HepG2 (cell line): ENCODE data around the gene GAL3ST2. TPM values are rescaled to one million over a fixed set of nuclear protein-coding genes. Genes with fewer than 3 reads are reported as not detected.

Experiments
- AGO2 ChIP-seq: fragments of 200-400 bp; formaldehyde crosslinking; optimal IDR thresholded peaks from 2 replicates; pipeline ENCODE3; 2017; ENCODE audit warnings: mild to moderate bottlenecking, low read depth, low read length, moderate library complexity
- AKAP8 ChIP-seq: sonication (generic); formaldehyde crosslinking; IDR thresholded peaks from 2 replicates; pipeline ENCODE4 v1.5.1; 2020; ENCODE audit warnings: mild to moderate bottlenecking, missing genetic modification reagents
- ERF ChIP-seq: IDR thresholded peaks from 2 replicates; pipeline ENCODE4 v1.6.1; 2018; ENCODE audit warnings: missing biosample characterization, missing genetic modification reagents
- HNRNPLL ChIP-seq: fragments of 200-400 bp; formaldehyde crosslinking; IDR thresholded peaks from 2 replicates; pipeline ENCODE4 v1.6.1; 2017; ENCODE audit warnings: mild to moderate bottlenecking, low read depth, low read length; ENCODE audit not compliant: poor library complexity, severe bottlenecking
- JDP2 ChIP-seq: sonication (generic); formaldehyde crosslinking; IDR thresholded peaks from 2 replicates; pipeline ENCODE4 v1.8.1; 2022; ENCODE audit warnings: missing genetic modification reagents, borderline replicate concordance
- PAWR ChIP-seq: sonication (generic); formaldehyde crosslinking; IDR thresholded peaks from 2 replicates; pipeline ENCODE4 v1.4.0; 2020; ENCODE audit warnings: missing genetic modification reagents, mild to moderate bottlenecking, borderline replicate concordance
- SIX1 ChIP-seq: sonication (generic); formaldehyde crosslinking; IDR thresholded peaks from 2 replicates; pipeline ENCODE4 v1.4.0; 2020; ENCODE audit warnings: missing genetic modification reagents, borderline replicate concordance
- TBX2 ChIP-seq: sonication (generic); formaldehyde crosslinking; IDR thresholded peaks from 2 replicates; pipeline ENCODE4 v1.5.0; 2020; ENCODE audit warnings: missing genetic modification reagents, mild to moderate bottlenecking, borderline replicate concordance
- ZBTB38 ChIP-seq: sonication (generic); formaldehyde crosslinking; IDR thresholded peaks from 2 replicates; pipeline ENCODE4 v1.5.1; 2020; ENCODE audit warnings: mild to moderate bottlenecking, missing genetic modification reagents
- ZBTB8A ChIP-seq: sonication (generic); formaldehyde crosslinking; IDR thresholded peaks from 2 replicates; pipeline ENCODE4 v1.4.0; 2020; ENCODE audit warnings: mild to moderate bottlenecking, low read depth, missing genetic modification reagents, borderline replicate concordance
- ZEB1 ChIP-seq: IDR thresholded peaks from 2 replicates; pipeline ENCODE4 v1.6.1; 2012; ENCODE audit warnings: mild to moderate bottlenecking, low read depth, inconsistent platforms; ENCODE audit not compliant: insufficient replicate concordance
- ZNF431 ChIP-seq: sonication (generic); formaldehyde crosslinking; IDR thresholded peaks from 2 replicates; pipeline ENCODE4 v1.9.0; 2022; ENCODE audit warnings: missing genetic modification reagents, low read depth, mild to moderate bottlenecking, borderline replicate concordance
- ZNF451 ChIP-seq: sonication (generic); formaldehyde crosslinking; IDR thresholded peaks from 2 replicates; pipeline ENCODE4 v1.5.0; 2020; ENCODE audit warnings: mild to moderate bottlenecking, missing genetic modification reagents
- ZNF737 ChIP-seq: sonication (generic); formaldehyde crosslinking; IDR thresholded peaks from 2 replicates; pipeline ENCODE4 v1.5.0; 2020; ENCODE audit warnings: missing genetic modification reagents, mild to moderate bottlenecking, borderline replicate concordance
- ZNF788 ChIP-seq: sonication (generic); formaldehyde crosslinking; IDR thresholded peaks from 2 replicates; pipeline ENCODE4 v1.5.0; 2020; ENCODE audit warnings: mild to moderate bottlenecking, missing genetic modification reagents, borderline replicate concordance
- polyA plus RNA-seq, 8 experiments: library from polyadenylated mRNA; depleted of rRNA in 3 of 8; stranded (reverse) in 7 of 8; unstranded in 1 of 8; fragments of >200 nt; fragmentation: Illumina TruSeq in 4 of 8; extraction: Trizol in 4 of 8; gene quantifications; 2 replicates each; pipeline versions ENCODE4 v1.2.1 to v1.2.3, GENCODE V29; 2011 to 2016; ENCODE audit warnings: low read depth in 4 of 8, missing spikeins in 1 of 8, mixed read lengths in 1 of 8; ENCODE audit not compliant: insufficient read depth in 1 of 8
- total RNA-seq, 5 experiments: library from RNA; depleted of rRNA; stranded (reverse); fragments of >200 nt; fragmentation: Illumina TruSeq; extraction: Trizol; gene quantifications; 2 replicates each; pipeline ENCODE4 v1.2.3, GENCODE V29; 2016; ENCODE audit warnings: low read depth in 1 of 5
- TF ChIP-seq, protein P1 (sequence below): sonication (generic); formaldehyde crosslinking; IDR thresholded peaks from 2 replicates; pipeline ENCODE4 v1.4.0; 2020; ENCODE audit warnings: missing genetic modification reagents, borderline replicate concordance
- TF ChIP-seq, protein P2 (sequence below): sonication (generic); formaldehyde crosslinking; IDR thresholded peaks from 2 replicates; pipeline ENCODE4 v1.5.0; 2020; ENCODE audit warnings: missing genetic modification reagents
- TF ChIP-seq, protein P3 (sequence below): sonication (generic); formaldehyde crosslinking; IDR thresholded peaks from 2 replicates; pipeline ENCODE4 v1.4.0; 2020; ENCODE audit warnings: mild to moderate bottlenecking, missing genetic modification reagents, borderline replicate concordance
- TF ChIP-seq, protein P4 (sequence below): sonication (generic); formaldehyde crosslinking; IDR thresholded peaks from 2 replicates; pipeline ENCODE4 v1.5.0; 2020; ENCODE audit warnings: mild to moderate bottlenecking, missing genetic modification reagents

Gene GAL3ST2
- total and polyA plus RNA-seq, 2 of the 13 experiments (the other 11 are each of a cell fraction or from before 2014, with no cell fraction given) = 0.17 to 0.20 TPM

DNA sequence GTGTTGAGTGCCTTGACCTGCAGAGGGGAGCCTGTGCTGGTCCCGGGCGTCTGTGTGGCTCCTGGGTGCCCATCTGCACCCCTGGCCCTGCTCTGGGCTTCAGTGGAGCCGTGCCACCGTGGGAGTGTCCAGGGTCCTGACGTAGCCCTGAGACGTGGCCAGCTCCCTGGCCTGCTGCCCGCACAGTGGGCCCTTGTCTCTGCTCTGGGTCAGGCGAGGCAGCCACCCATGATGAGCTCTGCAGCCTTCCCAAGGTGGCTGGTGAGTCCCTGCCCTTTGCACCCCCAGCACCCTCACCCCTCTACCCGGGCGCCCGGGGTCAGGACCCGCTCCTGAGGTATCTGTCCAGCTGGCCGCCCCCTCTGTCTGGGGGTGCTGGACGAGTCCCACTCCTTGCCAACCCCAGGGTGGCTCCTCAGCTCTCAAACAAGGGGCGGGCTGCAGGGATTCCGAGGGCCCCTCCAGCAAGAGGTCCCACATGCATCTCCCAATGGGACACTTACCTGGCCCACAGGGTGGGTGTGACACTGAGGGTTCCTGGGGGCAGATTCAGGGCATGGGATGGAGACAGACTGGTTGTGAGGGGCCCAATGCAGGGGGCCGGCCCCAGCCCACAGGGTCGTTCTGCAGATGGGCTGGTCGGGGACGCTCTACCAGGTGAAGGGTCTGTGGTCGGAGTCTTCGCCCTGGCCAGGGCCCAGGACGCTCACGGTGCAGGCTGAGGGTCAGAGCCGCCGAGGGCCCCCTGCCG, 34.8 kb downstream of the GAL3ST2 start (continued):
- TF ChIP-seq, protein P1, sequence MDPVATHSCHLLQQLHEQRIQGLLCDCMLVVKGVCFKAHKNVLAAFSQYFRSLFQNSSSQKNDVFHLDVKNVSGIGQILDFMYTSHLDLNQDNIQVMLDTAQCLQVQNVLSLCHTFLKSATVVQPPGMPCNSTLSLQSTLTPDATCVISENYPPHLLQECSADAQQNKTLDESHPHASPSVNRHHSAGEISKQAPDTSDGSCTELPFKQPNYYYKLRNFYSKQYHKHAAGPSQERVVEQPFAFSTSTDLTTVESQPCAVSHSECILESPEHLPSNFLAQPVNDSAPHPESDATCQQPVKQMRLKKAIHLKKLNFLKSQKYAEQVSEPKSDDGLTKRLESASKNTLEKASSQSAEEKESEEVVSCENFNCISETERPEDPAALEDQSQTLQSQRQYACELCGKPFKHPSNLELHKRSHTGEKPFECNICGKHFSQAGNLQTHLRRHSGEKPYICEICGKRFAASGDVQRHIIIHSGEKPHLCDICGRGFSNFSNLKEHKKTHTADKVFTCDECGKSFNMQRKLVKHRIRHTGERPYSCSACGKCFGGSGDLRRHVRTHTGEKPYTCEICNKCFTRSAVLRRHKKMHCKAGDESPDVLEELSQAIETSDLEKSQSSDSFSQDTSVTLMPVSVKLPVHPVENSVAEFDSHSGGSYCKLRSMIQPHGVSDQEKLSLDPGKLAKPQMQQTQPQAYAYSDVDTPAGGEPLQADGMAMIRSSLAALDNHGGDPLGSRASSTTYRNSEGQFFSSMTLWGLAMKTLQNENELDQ (CRISPR knock-in tag) = no peak
- TF ChIP-seq SIX1 (CRISPR knock-in tag) (no peak), ZBTB38 (CRISPR knock-in tag) (no peak), ZEB1 (no peak), JDP2 (no peak), HNRNPLL (no peak), ZNF451 (CRISPR knock-in tag) (0 out of 2 replicates have a peak, but pooled peaks have one; percentile 33), ERF (CRISPR knock-in tag) (no peak), AKAP8 (CRISPR knock-in tag) (peak; percentile 10; the same call in 1 of the 2 replicates), PAWR (no peak), TBX2 (CRISPR knock-in tag) (no peak), ZBTB8A (CRISPR knock-in tag) (no peak), ZNF431 (CRISPR knock-in tag) (no peak), ZNF788 (CRISPR knock-in tag) (no peak), ZNF737 (CRISPR knock-in tag) (no peak), AGO2 (peak; percentile 14)
- TF ChIP-seq, protein P2, sequence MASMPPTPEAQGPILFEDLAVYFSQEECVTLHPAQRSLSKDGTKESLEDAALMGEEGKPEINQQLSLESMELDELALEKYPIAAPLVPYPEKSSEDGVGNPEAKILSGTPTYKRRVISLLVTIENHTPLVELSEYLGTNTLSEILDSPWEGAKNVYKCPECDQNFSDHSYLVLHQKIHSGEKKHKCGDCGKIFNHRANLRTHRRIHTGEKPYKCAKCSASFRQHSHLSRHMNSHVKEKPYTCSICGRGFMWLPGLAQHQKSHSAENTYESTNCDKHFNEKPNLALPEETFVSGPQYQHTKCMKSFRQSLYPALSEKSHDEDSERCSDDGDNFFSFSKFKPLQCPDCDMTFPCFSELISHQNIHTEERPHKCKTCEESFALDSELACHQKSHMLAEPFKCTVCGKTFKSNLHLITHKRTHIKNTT = no peak
- TF ChIP-seq, protein P3, sequence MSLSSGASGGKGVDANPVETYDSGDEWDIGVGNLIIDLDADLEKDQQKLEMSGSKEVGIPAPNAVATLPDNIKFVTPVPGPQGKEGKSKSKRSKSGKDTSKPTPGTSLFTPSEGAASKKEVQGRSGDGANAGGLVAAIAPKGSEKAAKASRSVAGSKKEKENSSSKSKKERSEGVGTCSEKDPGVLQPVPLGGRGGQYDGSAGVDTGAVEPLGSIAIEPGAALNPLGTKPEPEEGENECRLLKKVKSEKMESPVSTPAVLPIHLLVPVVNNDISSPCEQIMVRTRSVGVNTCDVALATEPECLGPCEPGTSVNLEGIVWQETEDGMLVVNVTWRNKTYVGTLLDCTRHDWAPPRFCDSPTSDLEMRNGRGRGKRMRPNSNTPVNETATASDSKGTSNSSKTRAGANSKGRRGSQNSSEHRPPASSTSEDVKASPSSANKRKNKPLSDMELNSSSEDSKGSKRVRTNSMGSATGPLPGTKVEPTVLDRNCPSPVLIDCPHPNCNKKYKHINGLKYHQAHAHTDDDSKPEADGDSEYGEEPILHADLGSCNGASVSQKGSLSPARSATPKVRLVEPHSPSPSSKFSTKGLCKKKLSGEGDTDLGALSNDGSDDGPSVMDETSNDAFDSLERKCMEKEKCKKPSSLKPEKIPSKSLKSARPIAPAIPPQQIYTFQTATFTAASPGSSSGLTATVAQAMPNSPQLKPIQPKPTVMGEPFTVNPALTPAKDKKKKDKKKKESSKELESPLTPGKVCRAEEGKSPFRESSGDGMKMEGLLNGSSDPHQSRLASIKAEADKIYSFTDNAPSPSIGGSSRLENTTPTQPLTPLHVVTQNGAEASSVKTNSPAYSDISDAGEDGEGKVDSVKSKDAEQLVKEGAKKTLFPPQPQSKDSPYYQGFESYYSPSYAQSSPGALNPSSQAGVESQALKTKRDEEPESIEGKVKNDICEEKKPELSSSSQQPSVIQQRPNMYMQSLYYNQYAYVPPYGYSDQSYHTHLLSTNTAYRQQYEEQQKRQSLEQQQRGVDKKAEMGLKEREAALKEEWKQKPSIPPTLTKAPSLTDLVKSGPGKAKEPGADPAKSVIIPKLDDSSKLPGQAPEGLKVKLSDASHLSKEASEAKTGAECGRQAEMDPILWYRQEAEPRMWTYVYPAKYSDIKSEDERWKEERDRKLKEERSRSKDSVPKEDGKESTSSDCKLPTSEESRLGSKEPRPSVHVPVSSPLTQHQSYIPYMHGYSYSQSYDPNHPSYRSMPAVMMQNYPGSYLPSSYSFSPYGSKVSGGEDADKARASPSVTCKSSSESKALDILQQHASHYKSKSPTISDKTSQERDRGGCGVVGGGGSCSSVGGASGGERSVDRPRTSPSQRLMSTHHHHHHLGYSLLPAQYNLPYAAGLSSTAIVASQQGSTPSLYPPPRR (CRISPR knock-in tag) = no peak
- TF ChIP-seq, protein P4, sequence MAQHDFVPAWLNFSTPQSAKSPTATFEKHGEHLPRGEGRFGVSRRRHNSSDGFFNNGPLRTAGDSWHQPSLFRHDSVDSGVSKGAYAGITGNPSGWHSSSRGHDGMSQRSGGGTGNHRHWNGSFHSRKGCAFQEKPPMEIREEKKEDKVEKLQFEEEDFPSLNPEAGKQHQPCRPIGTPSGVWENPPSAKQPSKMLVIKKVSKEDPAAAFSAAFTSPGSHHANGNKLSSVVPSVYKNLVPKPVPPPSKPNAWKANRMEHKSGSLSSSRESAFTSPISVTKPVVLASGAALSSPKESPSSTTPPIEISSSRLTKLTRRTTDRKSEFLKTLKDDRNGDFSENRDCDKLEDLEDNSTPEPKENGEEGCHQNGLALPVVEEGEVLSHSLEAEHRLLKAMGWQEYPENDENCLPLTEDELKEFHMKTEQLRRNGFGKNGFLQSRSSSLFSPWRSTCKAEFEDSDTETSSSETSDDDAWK (CRISPR knock-in tag) = no peak
